Keratinocyte (primary cell): ENCODE measurements around the gene PRRX1.

Source experiments
- EZH2 ChIP-seq: IDR thresholded peaks from one replicate; pipeline ENCODE4 v1.6.1; 2012; ENCODE audit warnings: inconsistent platforms, mild to moderate bottlenecking, low read length, moderate library complexity
- TF ChIP-seq, protein P1 (sequence below), 3 experiments: IDR thresholded peaks in 1 of 3; conservative IDR thresholded peaks in 1 of 3; optimal IDR thresholded peaks in 1 of 3; 2 replicates in 2 of 3; 3 replicates in 1 of 3; pipeline versions ENCODE3 to v1.5.1; 2011; ENCODE audit warnings: low read length in 3 of 3, mild to moderate bottlenecking in 3 of 3, moderate library complexity in 2 of 3, control low read depth in 1 of 3, inconsistent platforms in 1 of 3; ENCODE audit not compliant: insufficient read depth in 2 of 3; ENCODE audit errors: extremely low read depth in 1 of 3

DNA sequence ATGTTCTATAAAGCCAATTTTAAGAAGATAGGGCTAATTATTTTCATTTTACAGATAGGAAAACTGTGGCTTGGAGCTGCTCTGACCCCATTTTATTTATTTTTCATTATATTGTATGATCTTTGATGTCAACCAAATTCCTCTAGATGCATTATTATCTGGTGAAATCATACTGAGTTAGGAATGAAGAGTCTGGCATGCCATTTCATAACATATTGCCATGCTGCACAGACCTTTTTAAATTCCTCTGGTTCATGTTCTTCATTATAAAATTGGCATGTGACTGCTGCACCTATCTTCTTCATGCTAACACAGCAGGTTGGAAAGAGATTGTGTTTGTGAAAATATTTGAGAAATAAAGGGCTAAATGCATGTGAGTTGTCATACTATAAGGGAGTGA is 12.7 kb downstream of the PRRX1 start:
- TF ChIP-seq, protein P1, sequence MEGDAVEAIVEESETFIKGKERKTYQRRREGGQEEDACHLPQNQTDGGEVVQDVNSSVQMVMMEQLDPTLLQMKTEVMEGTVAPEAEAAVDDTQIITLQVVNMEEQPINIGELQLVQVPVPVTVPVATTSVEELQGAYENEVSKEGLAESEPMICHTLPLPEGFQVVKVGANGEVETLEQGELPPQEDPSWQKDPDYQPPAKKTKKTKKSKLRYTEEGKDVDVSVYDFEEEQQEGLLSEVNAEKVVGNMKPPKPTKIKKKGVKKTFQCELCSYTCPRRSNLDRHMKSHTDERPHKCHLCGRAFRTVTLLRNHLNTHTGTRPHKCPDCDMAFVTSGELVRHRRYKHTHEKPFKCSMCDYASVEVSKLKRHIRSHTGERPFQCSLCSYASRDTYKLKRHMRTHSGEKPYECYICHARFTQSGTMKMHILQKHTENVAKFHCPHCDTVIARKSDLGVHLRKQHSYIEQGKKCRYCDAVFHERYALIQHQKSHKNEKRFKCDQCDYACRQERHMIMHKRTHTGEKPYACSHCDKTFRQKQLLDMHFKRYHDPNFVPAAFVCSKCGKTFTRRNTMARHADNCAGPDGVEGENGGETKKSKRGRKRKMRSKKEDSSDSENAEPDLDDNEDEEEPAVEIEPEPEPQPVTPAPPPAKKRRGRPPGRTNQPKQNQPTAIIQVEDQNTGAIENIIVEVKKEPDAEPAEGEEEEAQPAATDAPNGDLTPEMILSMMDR (optimal IDR thresholded peaks at IDR 0.05 in 1 of 3, IDR thresholded peaks at IDR 0.05 in 1 of 3, conservative IDR thresholded peaks at IDR 0.05 in 1 of 3; ENCODE audit: extremely low read depth in 1 of 3, insufficient read depth in 2 of 3, low read length in 3 of 3), result no peak
- TF ChIP-seq EZH2, result no peak
